Heart right ventricle (tissue), 16 donors: ENCODE results near the gene TCOF1. TPM values are rescaled to one million over a fixed set of nuclear protein-coding genes. Genes with fewer than 3 reads are reported as not detected.

Source experiments
- ATAC-seq, 8 donors: fragments of 200-7000 bp; cut with Tn5 transposase; one replicate each; pipeline ENCODE4 v1.9.1; 2020; ENCODE audit warnings: mild to moderate bottlenecking in 8 of 8, moderate library complexity in 8 of 8, moderate number of reproducible peaks in 1 of 8
- DNase-seq, 2 donors: peaks; one replicate each; pipeline ENCODE4 v3.0.0-alpha.2; 2020
- H3K27ac ChIP-seq, 10 donors: fragments of 200-600 bp; sonication (generic) in 2 of 10; one replicate each; pipeline versions ENCODE4 v1.5.0 to v1.8.0; 2020 to 2022; ENCODE audit warnings: mild to moderate bottlenecking in 3 of 10
- H3K27me3 ChIP-seq, 7 donors: fragments of 200-600 bp; one replicate each; pipeline ENCODE4 v1.8.0; 2021 to 2022; ENCODE audit warnings: mild to moderate bottlenecking in 2 of 7
- H3K36me3 ChIP-seq, 9 donors: fragments of 200-600 bp; sonication (generic) in 1 of 9; one replicate each; pipeline versions ENCODE4 v1.5.0 to v1.8.0; 2020 to 2022; ENCODE audit warnings: mild to moderate bottlenecking in 2 of 9
- H3K4me1 ChIP-seq, 9 donors: fragments of 200-600 bp; sonication (generic) in 1 of 9; one replicate each; pipeline versions ENCODE4 v1.5.0 to v1.8.0; 2020 to 2022; ENCODE audit warnings: mild to moderate bottlenecking in 4 of 9
- H3K4me3 ChIP-seq, 10 donors: fragments of 200-600 bp; sonication (generic) in 2 of 10; one replicate each; pipeline versions ENCODE4 v1.5.0 to v1.8.0; 2020 to 2022; ENCODE audit warnings: mild to moderate bottlenecking in 7 of 10, moderate library complexity in 2 of 10
- H3K9me3 ChIP-seq, 11 donors: fragments of 200-600 bp in 10 of 11; sonication (generic) in 2 of 11; one replicate each; pipeline versions ENCODE4 v1.5.0 to v1.8.0; 2013 to 2022; ENCODE audit warnings: mild to moderate bottlenecking in 2 of 11, control low read depth in 1 of 11, moderate library complexity in 1 of 11
- CTCF ChIP-seq, 9 donors: fragments of 200-600 bp; sonication (generic) in 2 of 9; IDR thresholded peaks; one replicate each; pipeline versions ENCODE4 v1.5.0 to v1.8.0; 2021 to 2022; ENCODE audit warnings: antibody characterized with exemption in 9 of 9, mild to moderate bottlenecking in 5 of 9, moderate library complexity in 1 of 9
- WGBS, 2 donors: extraction: QIAGEN DNeasy Blood & Tissue Kit; methylation state at CpG; one replicate each; pipeline ENCODE4 v1.1.7; 2013; ENCODE audit warnings: inconsistent platforms in 1 of 2; 5-methylcytosine and 5-hydroxymethylcytosine counted together
- intact Hi-C, 10 donors: fragments of 100-400 bp; cut with DNase I; formaldehyde crosslinking; loops; one replicate each; pipeline versions ENCODE4 v1.11.1 to v1.14.2; 2022
- polyA plus RNA-seq, 2 donors: library from polyadenylated mRNA; stranded (reverse); fragments of 200-250 nt; gene quantifications; one replicate each; pipeline ENCODE4 v1.2.3, GENCODE V29; 2013
- total RNA-seq, 10 donors: library from RNA; stranded (reverse); fragmentation: NEBNext Ultra II Directional in 3 of 10; extraction: Animal tissue kit (Norgen Biotek cat#: 25700) in 3 of 10; gene quantifications; one replicate each; pipeline versions ENCODE4 v1.2.1 to v1.2.4, GENCODE V29; 2021 to 2023
- donor health status: Arrhythmogenic right ventricular cardiomyopathy.
- donor health status: ischemic (EF 13 %, LVEDD 7.1; RV severe dilation, severe dysfunction).
- donor health status: healthy with polysubstance abuse.
- donor health status: DM: no; HTN: yes; CAD: no.
- donor health status: DM: no; HTN: no; CAD: no.
- donor health status: ischemic (EF 25% LVEDD 6.9; RV normal size, moderate dysfunction).
- donor health status: ischemic (EF 25% LVEDD 5.7; RV mildly dilated, moderate dysfunction).
- donor health status: healthy.
- donor health status: DM: yes; HTN: yes; CAD: no.
- donor health status: Ischemic cardiomyopathy.
- donor health status: ischemic (EF 35%, LVEDD 5.7; RV mildly dilated, moderate dysfunction).
- donor health status: nonischemic (EF 11% LVEDD 7.7; RV severe dilation, severe dysfunction).
- donor health status: DM: yes; HTN: yes; CAD: no.
- donor health status: PGD.
- donor health status: ischemic (EF 29% LVEDD 5.4; RV normal size, mild dysfunction).
- donor health status: nonischemic (EF 23%, LVEDD 6.1; RV moderate dilation, normal function).

Gene TCOF1
- total and polyA plus RNA-seq, 12 donors: 12.4 to 21.3 (median 14.1) TPM

GRCh38 chr5:150341331-150341730, 16.2 kb upstream of the TCOF1 start:
- Histone ChIP-seq H3K27ac (no peak overlapping the region), H3K9me3 (no peaks in the 10 kb centered on the region), H3K4me1 (no peaks in the 10 kb centered on the region), H3K36me3 (no peaks in the 10 kb centered on the region), H3K4me3 (no peak overlapping the region), H3K27me3 (no peaks in the 10 kb centered on the region)
- WGBS, 2 donors: 87 to 91% methylated on average over 4 of the region's 4 CpGs
- no peak for TF ChIP-seq CTCF (IDR thresholded peaks at IDR 0.05)
- no peak for DNase-seq
- intact Hi-C loops: loop anchor here in 1 of 10 donors (10.0 kb wide), 1 partner anchor 177 kb away; the partner anchor contains the start of gene CDX1
- peak in 1 of 8 donors; percentile 16 for ATAC-seq

GRCh38 chr5:150341989-150342388, 15.5 kb upstream of the TCOF1 start:
- WGBS, 2 donors: 97 to 100% methylated on average over 1 of the region's 1 CpG
- DNase-seq (no peak), ATAC-seq (no peak)
- Histone ChIP-seq H3K9me3 (no peaks in the 10 kb centered on the region), H3K4me1 (no peaks in the 10 kb centered on the region), H3K36me3 (no peaks in the 10 kb centered on the region), H3K27me3 (no peaks in the 10 kb centered on the region), H3K27ac (no peak overlapping the region), H3K4me3 (no peak overlapping the region)
- no peak for TF ChIP-seq CTCF (IDR thresholded peaks at IDR 0.05)
- intact Hi-C loops: loop anchor here in 1 of 10 donors (10.0 kb wide), 1 partner anchor 177 kb away; the partner anchor contains the start of gene CDX1

- Histone ChIP-seq H3K27me3 (no peaks in the 10 kb centered on the region), H3K36me3 (no peaks in the 10 kb centered on the region), H3K9me3 (no peaks in the 10 kb centered on the region), H3K4me1 (no peaks in the 10 kb centered on the region), H3K27ac (no peak overlapping the region), H3K4me3 (no peak overlapping the region)
- intact Hi-C loops: loop anchor here in 1 of 10 donors (10.0 kb wide), 1 partner anchor 178 kb away; the partner anchor contains the start of gene CDX1
- DNase-seq (no peak), ATAC-seq (no peak)
- TF ChIP-seq CTCF (IDR thresholded peaks at IDR 0.05): no peak
- 96 to 97% methylated on average over 5 of the region's 5 CpGs for WGBS, 2 donors
These were observed 14.9 kb upstream of the TCOF1 start for GRCh38 chr5:150342583-150342982.

- Histone ChIP-seq H3K9me3 (no peaks in the 10 kb centered on the region), H3K4me1 (no peaks in the 10 kb centered on the region), H3K4me3 (no peak overlapping the region), H3K27me3 (no peaks in the 10 kb centered on the region), H3K36me3 (no peaks in the 10 kb centered on the region), H3K27ac (no peak overlapping the region)
- ATAC-seq (no peak), DNase-seq (no peak)
- intact Hi-C loops: loop anchor here in 1 of 10 donors (10.0 kb wide), 1 partner anchor 179 kb away; the partner anchor contains the start of gene CDX1
- TF ChIP-seq CTCF (IDR thresholded peaks at IDR 0.05): no peak
- 80 to 86% methylated on average over 7 of the region's 7 CpGs for WGBS, 2 donors
These were observed 13.4 kb upstream of the TCOF1 start for GRCh38 chr5:150343994-150344631.
